Ishikawa (cell line): Measurements from ENCODE around the gene OR10A7.

ENCODE experiments used
- CEBPB ChIP-seq: IDR thresholded peaks from 2 replicates; pipeline ENCODE4 v1.6.1; 2012
- EGR1 ChIP-seq: IDR thresholded peaks from 2 replicates; pipeline ENCODE4 v1.6.1; 2012
- EP300 ChIP-seq: IDR thresholded peaks from 2 replicates; pipeline ENCODE4 v1.6.1; 2012; ENCODE audit warnings: borderline replicate concordance
- FOXM1 ChIP-seq: IDR thresholded peaks from 2 replicates; pipeline ENCODE4 v1.6.1; 2012; ENCODE audit warnings: low read depth, borderline replicate concordance
- MAX ChIP-seq: IDR thresholded peaks from 2 replicates; pipeline ENCODE4 v1.6.1; 2012
- NFIC ChIP-seq: IDR thresholded peaks from 2 replicates; pipeline ENCODE4 v1.6.1; 2012
- RAD21 ChIP-seq: IDR thresholded peaks from 2 replicates; pipeline ENCODE4 v1.6.1; 2012; ENCODE audit warnings: low read depth
- TAF1 ChIP-seq: IDR thresholded peaks from 2 replicates; pipeline ENCODE4 v1.6.1; 2012; ENCODE audit warnings: low read depth, mild to moderate bottlenecking
- TCF12 ChIP-seq: IDR thresholded peaks from 2 replicates; pipeline ENCODE4 v1.6.1; 2012; ENCODE audit warnings: low read depth
- YY1 ChIP-seq: IDR thresholded peaks from 2 replicates; pipeline ENCODE4 v1.6.1; 2012; ENCODE audit warnings: low read depth
- TF ChIP-seq, protein P1 (sequence below): IDR thresholded peaks from 2 replicates; pipeline ENCODE4 v1.6.1; 2012; ENCODE audit warnings: low read depth, mild to moderate bottlenecking

DNA sequence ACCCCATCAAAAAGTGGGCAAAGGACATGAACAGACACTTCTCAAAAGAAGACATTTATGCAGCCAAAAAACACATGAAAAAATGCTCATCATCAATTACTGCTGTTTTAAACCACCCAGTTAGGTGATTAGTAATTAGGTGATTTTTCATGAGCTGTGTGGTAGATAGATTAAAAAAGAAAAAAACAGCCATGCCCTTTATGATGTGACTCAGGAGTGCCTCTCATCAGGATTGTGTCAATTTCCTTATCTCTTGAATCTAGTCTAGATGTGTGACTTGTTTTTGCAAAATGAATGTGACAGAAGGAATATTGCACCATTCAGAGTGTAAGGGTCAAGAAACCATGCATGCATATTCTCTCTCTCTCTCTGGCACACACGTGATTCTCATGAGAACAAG is 5.7 kb downstream of the OR10A7 start:
- TF ChIP-seq CEBPB (no peak), EP300 (no peak), YY1 (no peak), RAD21 (no peak), NFIC (no peak), TAF1 (no peak), MAX (no peak), FOXM1 (no peak), TCF12 (no peak), EGR1 (no peak)
- TF ChIP-seq, protein P1, sequence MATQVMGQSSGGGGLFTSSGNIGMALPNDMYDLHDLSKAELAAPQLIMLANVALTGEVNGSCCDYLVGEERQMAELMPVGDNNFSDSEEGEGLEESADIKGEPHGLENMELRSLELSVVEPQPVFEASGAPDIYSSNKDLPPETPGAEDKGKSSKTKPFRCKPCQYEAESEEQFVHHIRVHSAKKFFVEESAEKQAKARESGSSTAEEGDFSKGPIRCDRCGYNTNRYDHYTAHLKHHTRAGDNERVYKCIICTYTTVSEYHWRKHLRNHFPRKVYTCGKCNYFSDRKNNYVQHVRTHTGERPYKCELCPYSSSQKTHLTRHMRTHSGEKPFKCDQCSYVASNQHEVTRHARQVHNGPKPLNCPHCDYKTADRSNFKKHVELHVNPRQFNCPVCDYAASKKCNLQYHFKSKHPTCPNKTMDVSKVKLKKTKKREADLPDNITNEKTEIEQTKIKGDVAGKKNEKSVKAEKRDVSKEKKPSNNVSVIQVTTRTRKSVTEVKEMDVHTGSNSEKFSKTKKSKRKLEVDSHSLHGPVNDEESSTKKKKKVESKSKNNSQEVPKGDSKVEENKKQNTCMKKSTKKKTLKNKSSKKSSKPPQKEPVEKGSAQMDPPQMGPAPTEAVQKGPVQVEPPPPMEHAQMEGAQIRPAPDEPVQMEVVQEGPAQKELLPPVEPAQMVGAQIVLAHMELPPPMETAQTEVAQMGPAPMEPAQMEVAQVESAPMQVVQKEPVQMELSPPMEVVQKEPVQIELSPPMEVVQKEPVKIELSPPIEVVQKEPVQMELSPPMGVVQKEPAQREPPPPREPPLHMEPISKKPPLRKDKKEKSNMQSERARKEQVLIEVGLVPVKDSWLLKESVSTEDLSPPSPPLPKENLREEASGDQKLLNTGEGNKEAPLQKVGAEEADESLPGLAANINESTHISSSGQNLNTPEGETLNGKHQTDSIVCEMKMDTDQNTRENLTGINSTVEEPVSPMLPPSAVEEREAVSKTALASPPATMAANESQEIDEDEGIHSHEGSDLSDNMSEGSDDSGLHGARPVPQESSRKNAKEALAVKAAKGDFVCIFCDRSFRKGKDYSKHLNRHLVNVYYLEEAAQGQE: no peak
